HEK293T (cell line): ENCODE measurements around the gene CEP57L1.

ENCODE experiments used
- CTCF ChIA-PET: fragments of 350-600 bp; formaldehyde crosslinking; extraction: SDS; loops from one replicate; lab custom pipeline; 2021; ENCODE audit warnings: antibody characterized with exemption, inconsistent platforms; lab: Yijun Ruan, JAX
- POLR2A ChIA-PET: fragments of 350-600 bp; formaldehyde crosslinking; extraction: SDS; loops from one replicate; lab custom pipeline; 2020; ENCODE audit warnings: antibody characterized with exemption, inconsistent platforms; lab: Yijun Ruan, JAX
- DNase-seq: peaks from one replicate; pipeline ENCODE4 v3.0.0; 2012; ENCODE audit warnings: mixed read lengths; ENCODE audit errors: extremely low spot score
- ARNT ChIP-seq: fragments of 450-650 bp; IDR thresholded peaks from 2 replicates; pipeline ENCODE4 v1.6.1; 2017; ENCODE audit warnings: mild to moderate bottlenecking
- BHLHE40 ChIP-seq: fragments of 450-650 bp; IDR thresholded peaks from 2 replicates; pipeline ENCODE4 v1.6.1; 2016; ENCODE audit warnings: mild to moderate bottlenecking, moderate library complexity, borderline replicate concordance
- CTBP1 ChIP-seq: fragments of 450-650 bp; IDR thresholded peaks from 2 replicates; pipeline ENCODE4 v1.6.1; 2016; ENCODE audit warnings: borderline replicate concordance
- ELF4 ChIP-seq: fragments of 450-650 bp; IDR thresholded peaks from 2 replicates; pipeline ENCODE4 v1.6.1; 2017; ENCODE audit warnings: antibody characterized with exemption
- FOXA1 ChIP-seq: fragments of 450-650 bp; IDR thresholded peaks from 2 replicates; pipeline ENCODE4 v1.6.1; 2016; ENCODE audit warnings: mild to moderate bottlenecking
- FOXK2 ChIP-seq: fragments of 450-650 bp; IDR thresholded peaks from 2 replicates; pipeline ENCODE4 v1.6.1; 2016; ENCODE audit warnings: mild to moderate bottlenecking
- FOXM1 ChIP-seq: fragments of 450-650 bp; IDR thresholded peaks from 2 replicates; pipeline ENCODE4 v1.6.1; 2017; ENCODE audit warnings: mild to moderate bottlenecking, borderline replicate concordance
- HDGF ChIP-seq: fragments of 450-650 bp; IDR thresholded peaks from 2 replicates; pipeline ENCODE4 v1.6.1; 2017; ENCODE audit warnings: antibody characterized with exemption, borderline replicate concordance
- L3MBTL2 ChIP-seq: fragments of 450-650 bp; conservative IDR thresholded peaks from 2 replicates; pipeline ENCODE4 v1.6.1; 2016; ENCODE audit warnings: mild to moderate bottlenecking
- LEF1 ChIP-seq: fragments of 450-650 bp; IDR thresholded peaks from 2 replicates; pipeline ENCODE4 v1.6.1; 2017; ENCODE audit warnings: mild to moderate bottlenecking, borderline replicate concordance
- NFRKB ChIP-seq: fragments of 450-650 bp; IDR thresholded peaks from 2 replicates; pipeline ENCODE4 v1.6.1; 2016; ENCODE audit warnings: mild to moderate bottlenecking, moderate library complexity
- PKNOX1 ChIP-seq: fragments of 450-650 bp; IDR thresholded peaks from 2 replicates; pipeline ENCODE4 v1.6.1; 2016
- SP1 ChIP-seq: fragments of 450-650 bp; IDR thresholded peaks from 2 replicates; pipeline ENCODE4 v1.6.1; 2017
- SUZ12 ChIP-seq: fragments of 450-650 bp; IDR thresholded peaks from 2 replicates; pipeline ENCODE4 v1.6.1; 2016; ENCODE audit warnings: mild to moderate bottlenecking
- TARDBP ChIP-seq: fragments of 450-650 bp; IDR thresholded peaks from 2 replicates; pipeline ENCODE4 v1.6.1; 2016
- ZNF384 ChIP-seq: fragments of 450-650 bp; IDR thresholded peaks from 2 replicates; pipeline ENCODE4 v1.6.1; 2016

The CEP57L1 gene

DNA sequence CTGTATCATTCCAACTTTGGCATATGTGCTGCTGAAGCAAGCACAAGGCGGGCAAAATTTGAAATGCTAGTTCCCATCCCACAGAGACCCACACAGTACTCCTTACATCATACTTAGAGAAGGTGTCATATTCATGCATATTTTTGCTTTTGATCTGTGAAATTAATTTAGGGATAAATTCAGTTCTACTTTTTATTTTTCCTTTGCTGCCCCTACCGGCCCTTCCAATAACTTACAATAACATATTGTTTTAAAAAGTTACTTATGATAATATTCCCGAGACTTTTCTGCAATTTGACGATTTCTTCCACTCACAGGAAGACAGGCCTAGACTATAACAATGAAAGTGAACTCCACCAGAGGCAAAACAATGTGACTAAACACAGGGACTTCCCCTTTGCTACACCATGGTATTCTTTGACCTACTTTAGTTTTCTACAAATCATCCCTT, 35.7 kb upstream of the CEP57L1 start:
- ChIA-PET POLR2A (no interaction called here), CTCF (interaction anchor here (0.6 kb wide), 1 partner anchor 77 kb away, joined by 4 read pairs; no protein-coding TSS in a partner anchor)

GRCh38 chr6:109060571-109060970, 34.7 kb upstream of the CEP57L1 start:
- ChIA-PET CTCF (interaction anchor here (0.7 kb wide), 1 partner anchor 1081 kb away, joined by 3 read pairs; no protein-coding TSS in a partner anchor), POLR2A (no interaction called here)
- no peak for TF ChIP-seq BHLHE40
- no peak for TF ChIP-seq CTBP1
- no peak for TF ChIP-seq FOXK2
- no peak for TF ChIP-seq LEF1
- no peak for TF ChIP-seq ZNF384
- no peak for TF ChIP-seq SP1
- TF ChIP-seq FOXA1: no peak
- TF ChIP-seq SUZ12: no peak
- no peak for TF ChIP-seq HDGF
- TF ChIP-seq NFRKB: no peak
- no peak for DNase-seq

More for the DNA sequence above, 35.7 kb upstream of the CEP57L1 start:
- no peak for TF ChIP-seq PKNOX1
- TF ChIP-seq ELF4: no peak
- TF ChIP-seq ZNF384: no peak
- no peak for TF ChIP-seq NFRKB
- no peak for TF ChIP-seq FOXA1
- no peak for TF ChIP-seq FOXK2
- no peak for TF ChIP-seq SP1
- TF ChIP-seq CTBP1: no peak
- TF ChIP-seq HDGF: no peak
- TF ChIP-seq FOXM1: no peak
- DNase-seq: no peak

- TF ChIP-seq FOXK2 (no peak), L3MBTL2 (no peak), CTBP1 (no peak), TARDBP (no peak), SP1 (no peak), HDGF (no peak), ZNF384 (no peak), ELF4 (no peak)
- POLR2A ChIA-PET: no interaction called here
These were observed 33.1 kb upstream of the CEP57L1 start for GRCh38 chr6:109062216-109062615.

GRCh38 chr6:109062767-109063352, 32.4 kb upstream of the CEP57L1 start:
- POLR2A ChIA-PET: no interaction called here
- no peak for DNase-seq
- CTCF ChIA-PET: no interaction called here
- TF ChIP-seq SUZ12: no peak
- TF ChIP-seq FOXA1: no peak
- no peak for TF ChIP-seq SP1
- no peak for TF ChIP-seq LEF1
- no peak for TF ChIP-seq ELF4
- TF ChIP-seq CTBP1: no peak
- TF ChIP-seq FOXM1: no peak

More at GRCh38 chr6:109062216-109062615, 33.1 kb upstream of the CEP57L1 start:
- no peak for DNase-seq
- CTCF ChIA-PET: no interaction called here

- ChIA-PET CTCF (interaction anchor here (1.7 kb wide), 2 partner anchors 176 to 528 kb away, joined by 4 to 5 read pairs; no protein-coding TSS in a partner anchor), POLR2A (no interaction called here)
- no peak for TF ChIP-seq ARNT
- TF ChIP-seq TARDBP: no peak
- no peak for TF ChIP-seq L3MBTL2
- no peak for TF ChIP-seq FOXM1
- no peak for TF ChIP-seq LEF1
- no peak for TF ChIP-seq FOXA1
- TF ChIP-seq HDGF: no peak
- no peak for TF ChIP-seq BHLHE40
- TF ChIP-seq PKNOX1: no peak
- TF ChIP-seq FOXK2: no peak
- no peak for DNase-seq
These were observed 25.6 kb upstream of the CEP57L1 start for GRCh38 chr6:109069746-109070145.

GRCh38 chr6:109071125-109071917, 24.0 kb upstream of the CEP57L1 start:
- ChIA-PET POLR2A (interaction anchor here (0.7 to 1.5 kb wide), 4 partner anchors 23 to 311 kb away, joined by 3 read pairs; partner anchors contain the start of gene CD164), CTCF (interaction anchor here (0.6 to 3.1 kb wide), 6 partner anchors 10 to 529 kb away, joined by 3 to 13 read pairs (median 3); no protein-coding TSS in a partner anchor)
- no peak for DNase-seq
- TF ChIP-seq LEF1: no peak
- TF ChIP-seq BHLHE40: no peak
- TF ChIP-seq L3MBTL2: no peak
